Activated CD8-positive, alpha-beta memory T cell treated with anti-CD3 and anti-CD28 coated beads for 24 hours (primary cell): ENCODE measurements around the gene NRXN3.

Experiments used
- DNase-seq: peaks from one replicate; pipeline ENCODE4 v3.0.0-alpha.2; 2020

NRXN3 gene

GRCh38 chr14:79464468-79464867, 1294.3 kb downstream of the NRXN3 start:
- DNase-seq: no peak

- no peak for DNase-seq
These were observed 1295.5 kb downstream of the NRXN3 start for GRCh38 chr14:79465651-79466050.

DNA sequence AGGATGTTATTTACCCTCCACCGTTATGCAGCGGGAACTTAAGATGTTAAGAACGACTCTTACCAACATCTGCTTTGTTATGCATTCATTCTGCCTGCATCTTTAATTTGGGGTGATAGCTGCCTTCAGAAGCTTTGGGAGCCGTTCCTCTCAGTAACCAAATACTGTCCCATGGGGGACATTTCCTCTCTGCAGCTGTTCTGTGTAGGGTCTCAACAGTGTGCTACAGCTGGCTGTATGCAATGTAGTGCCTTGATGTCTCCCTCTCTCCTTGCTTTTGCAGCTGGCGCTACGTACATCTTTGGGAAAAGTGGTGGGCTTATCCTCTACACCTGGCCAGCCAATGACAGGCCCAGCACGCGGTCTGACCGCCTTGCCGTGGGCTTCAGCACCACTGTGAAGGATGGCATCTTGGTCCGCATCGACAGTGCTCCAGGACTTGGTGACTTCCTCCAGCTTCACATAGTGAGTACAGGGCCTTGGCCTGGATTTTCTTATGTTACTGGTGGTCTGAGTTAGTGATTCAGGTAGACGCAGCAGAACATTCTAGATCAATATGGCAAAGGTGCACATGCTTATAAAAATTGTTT, 1296.9 kb downstream of the NRXN3 start:
- no peak for DNase-seq

DNA sequence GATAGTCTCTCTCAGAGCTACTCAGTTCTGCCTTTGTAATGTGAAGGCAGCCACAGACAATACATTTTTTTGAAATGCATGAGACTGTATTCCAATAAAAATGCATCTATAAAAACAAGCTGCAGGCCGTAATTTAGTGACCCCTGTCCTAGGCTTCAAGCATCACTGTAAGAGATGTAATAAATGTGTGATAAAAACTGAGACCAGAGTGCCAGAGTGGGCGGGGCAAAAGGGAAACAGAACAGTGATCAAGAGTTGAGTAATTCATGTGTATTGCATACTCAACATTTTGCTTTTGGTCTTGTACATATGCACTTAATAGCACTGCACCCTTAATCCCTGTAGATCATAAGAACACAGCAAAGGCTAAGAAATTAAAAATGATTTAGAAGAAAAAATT, 1297.7 kb downstream of the NRXN3 start:
- no peak for DNase-seq

GRCh38 chr14:79468486-79468885, 1298.3 kb downstream of the NRXN3 start:
- DNase-seq: no peak

DNA sequence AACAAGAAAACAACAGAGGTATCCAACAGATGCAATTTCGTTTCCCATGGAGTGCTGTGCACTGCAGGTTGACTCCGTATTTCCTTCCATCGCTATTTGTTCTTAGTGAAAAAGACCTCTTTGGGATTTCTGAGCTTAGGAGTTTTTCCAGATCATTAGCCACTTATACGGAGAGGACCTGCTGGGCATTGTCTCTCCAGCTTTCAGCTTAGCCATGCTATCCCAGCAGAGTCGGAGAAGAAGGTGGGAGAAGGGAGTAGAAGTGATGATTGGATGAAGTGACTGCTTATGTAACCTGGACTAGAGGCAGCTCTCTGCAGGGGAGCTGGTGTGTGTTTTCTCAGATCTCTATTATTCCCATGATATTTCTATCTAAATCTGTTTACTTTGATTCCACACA, 1303.5 kb downstream of the NRXN3 start:
- DNase-seq: no peak

DNA sequence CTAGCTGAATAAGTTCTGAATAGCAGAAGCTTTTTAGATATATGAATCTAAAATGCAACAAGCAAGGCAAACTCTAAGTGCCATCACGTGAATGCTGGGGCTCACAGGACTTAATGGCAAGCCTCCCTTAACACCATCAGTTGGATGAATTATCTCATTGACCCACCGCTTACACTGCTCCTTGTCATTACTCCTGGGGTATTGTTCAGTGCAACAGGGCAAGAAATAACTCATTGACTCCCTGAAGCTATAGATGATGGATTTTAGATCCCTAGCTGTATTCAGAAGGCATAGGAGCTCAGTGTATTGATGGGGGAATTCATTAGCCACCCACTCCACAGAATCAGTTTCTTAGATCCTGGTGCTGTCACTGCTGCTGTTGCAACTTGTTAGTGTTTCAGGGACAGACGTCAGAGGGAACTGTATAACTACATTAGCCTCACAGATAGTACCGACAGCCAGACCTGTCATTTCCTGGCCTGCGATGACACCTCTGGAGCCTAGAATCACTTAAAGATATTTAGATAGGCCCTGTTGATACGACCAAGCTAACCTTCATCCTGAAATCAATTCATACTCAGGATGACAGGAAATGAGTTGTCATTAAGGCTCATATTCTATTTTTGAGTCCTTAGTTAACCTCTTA, 1305.8 kb downstream of the NRXN3 start:
- DNase-seq: no peak

DNA sequence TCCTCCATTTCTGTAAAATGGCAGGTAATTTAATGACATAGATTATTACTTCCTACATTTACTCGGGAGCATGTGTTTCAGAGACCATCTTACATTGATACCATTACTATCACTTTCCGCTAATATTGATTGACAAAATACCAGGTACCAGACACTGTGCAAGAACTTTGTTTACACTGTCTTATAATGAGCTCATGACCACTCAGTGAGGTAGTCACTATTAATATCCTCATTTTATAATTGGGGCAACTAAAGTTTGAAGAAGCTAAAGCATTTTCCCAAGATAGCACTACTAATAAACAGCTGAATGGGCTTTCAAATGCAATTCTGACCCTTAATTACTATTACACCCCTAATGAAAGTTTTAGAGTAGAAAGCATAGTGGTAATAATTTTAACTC, 1306.4 kb downstream of the NRXN3 start:
- DNase-seq: no peak

DNA sequence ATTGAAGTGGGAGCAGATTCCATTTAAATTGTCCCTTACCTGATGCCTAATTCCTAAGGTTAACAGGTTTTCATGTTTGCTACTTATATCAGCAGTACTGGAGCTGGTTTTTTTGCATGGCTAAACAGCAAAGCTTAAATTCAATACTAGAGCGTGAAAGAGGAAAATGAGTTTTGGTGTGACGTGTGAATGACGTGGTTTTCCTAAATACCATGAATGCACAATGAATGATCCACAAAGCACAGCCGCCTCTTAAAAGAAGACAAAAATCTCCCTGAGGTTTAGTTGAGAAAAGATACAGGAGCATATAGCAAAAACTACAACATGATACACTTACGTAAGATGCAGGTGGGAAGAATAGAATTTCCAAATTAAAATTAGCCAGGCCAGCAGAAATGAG, 1310.0 kb downstream of the NRXN3 start:
- DNase-seq: no peak

GRCh38 chr14:79482825-79483224, 1312.7 kb downstream of the NRXN3 start:
- DNase-seq: no peak

DNA sequence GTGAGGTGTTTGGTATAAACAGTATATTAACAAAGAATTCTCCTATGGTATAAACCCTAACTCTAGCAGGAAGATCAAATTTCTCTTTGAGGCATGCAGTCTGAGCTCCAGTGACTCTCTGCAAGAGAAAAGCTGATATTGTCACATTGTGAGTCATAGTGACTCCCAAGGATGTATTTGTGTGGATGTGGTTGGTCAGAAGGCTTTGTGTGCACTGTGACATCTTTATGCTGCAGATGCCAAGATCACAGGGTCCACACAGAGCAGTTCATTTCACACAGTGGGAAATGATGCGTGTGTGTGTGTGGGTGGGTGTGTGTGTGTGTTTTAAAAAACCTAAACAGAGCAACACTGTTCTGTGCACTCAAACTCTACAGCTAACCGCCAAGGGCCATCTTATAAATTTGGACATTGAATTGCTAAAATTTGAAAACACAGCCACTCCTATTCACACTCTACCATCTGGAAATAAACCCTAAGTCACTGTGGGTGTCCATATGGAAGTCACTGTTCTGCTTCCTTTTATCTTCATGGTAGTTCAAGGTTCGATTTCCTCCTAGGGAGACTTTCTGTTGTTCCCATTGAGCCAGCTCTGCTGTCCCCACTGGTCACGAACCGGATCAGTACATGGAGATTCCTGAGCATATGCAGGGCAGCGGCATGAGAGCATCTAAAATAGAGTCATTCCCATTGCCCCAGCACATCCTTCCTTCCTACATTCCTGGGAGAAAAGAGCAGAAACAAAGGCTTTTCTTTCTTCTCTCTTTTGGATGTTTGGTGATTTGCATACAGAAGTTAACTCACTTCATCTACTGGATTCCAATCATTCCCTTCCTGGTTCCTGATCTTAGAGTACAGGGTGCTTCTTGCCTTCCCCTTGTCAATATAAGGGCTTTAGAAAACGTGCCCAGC, 1313.6 kb downstream of the NRXN3 start:
- DNase-seq: no peak

DNA sequence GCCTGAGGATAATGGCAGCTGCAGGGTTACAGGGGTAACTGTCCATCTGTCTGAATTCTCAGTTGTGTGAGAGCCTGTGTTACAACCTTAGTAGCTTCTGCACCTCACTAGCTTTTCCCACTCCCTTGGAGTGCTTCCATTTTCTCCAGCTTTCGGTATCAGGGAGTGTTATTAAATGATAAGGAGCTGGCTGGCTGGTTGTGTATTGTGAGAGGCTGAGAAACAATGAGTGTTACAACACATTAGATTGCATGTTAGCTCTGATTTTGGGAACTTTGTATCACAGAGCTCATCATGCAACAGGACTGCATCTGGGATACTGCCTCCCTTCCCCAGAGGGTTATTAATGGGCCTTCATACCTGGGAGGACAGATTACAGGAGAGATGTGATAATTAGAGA, 1317.5 kb downstream of the NRXN3 start:
- no peak for DNase-seq

DNA sequence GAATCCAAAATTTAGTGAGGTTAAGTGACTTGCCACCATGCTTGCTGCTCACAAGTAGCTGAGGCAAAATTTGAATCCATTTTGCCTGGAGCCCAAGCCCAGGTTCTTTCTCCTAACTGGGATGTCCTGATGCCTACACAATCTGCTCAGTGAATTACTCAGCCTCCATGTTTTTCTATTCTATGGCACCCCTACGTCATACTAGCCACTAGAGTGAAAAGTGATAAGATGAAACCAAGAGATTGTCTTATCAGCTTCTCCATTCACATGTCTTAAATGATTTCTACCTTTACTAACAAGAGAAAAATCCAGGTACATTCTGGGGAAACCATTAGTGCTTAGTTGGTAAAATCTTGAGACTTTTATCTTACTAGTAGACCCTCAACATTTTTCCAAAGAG, 1321.0 kb downstream of the NRXN3 start:
- DNase-seq: no peak

DNA sequence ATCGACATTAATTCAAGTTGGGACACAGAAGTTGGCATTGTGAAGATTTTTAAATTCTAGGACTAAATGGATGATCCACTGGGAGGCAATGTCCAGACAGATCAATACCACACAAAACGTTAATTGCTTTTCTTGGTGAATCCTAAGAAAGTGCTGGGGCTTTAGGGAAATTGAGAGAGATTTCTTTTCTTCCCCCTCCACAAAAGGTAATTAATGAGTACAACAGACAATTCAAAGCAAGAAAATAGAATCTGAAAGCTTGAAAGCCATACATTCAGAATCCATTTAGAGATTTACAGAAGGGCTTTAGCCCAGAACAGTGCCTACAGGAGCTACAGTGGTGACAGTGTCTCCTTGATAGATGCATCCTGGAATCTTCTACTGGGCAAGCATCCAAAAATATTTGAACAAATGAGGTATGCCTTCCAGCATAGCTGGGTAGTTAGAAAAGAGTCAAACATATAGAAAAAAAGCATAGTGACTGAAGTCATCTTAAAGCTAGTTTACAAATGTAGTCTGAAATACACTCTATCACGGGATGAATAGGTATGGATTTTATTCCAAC, 1323.0 kb downstream of the NRXN3 start:
- no peak for DNase-seq

DNA sequence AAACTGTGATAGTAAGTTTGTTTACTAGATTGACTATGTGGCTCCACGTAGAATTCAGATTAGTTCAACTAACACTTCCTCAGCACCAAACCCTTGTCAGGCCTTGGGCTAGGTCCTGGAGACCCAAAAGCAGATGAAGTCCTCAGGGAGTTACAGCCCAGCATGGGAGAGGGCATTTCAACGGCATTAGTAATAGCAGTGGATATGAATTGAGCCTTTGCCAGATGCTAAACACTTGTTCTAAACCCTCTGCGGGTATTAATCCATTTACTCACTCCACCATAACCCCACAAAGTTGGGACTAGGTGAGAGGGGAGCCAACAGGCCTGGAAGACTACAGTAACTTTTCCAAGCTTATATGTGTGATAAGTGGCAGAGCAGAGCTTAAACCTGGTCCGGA, 1326.5 kb downstream of the NRXN3 start:
- no peak for DNase-seq

GRCh38 chr14:79500489-79500888, 1330.3 kb downstream of the NRXN3 start:
- DNase-seq: no peak

GRCh38 chr14:79502136-79502750, 1332.1 kb downstream of the NRXN3 start:
- no peak for DNase-seq

DNA sequence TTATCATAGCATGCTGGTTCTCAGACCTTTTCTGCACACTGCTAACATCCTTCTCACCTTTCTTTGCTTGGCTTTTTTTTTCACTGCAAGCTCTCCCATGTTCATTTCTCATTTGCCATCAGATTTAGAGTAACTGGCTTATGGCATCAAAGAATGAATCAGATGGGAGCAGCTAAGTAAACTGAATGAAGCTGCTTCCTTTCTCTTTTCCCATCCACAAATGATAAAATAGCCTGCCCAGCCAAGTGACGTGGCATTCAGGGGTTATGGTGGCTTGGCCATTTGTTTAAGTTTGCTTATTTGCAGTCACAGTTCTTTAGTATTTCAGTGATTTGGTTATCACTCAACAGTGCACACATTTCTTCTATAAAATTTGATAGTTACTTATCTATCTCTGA, 1332.6 kb downstream of the NRXN3 start:
- no peak for DNase-seq

DNA sequence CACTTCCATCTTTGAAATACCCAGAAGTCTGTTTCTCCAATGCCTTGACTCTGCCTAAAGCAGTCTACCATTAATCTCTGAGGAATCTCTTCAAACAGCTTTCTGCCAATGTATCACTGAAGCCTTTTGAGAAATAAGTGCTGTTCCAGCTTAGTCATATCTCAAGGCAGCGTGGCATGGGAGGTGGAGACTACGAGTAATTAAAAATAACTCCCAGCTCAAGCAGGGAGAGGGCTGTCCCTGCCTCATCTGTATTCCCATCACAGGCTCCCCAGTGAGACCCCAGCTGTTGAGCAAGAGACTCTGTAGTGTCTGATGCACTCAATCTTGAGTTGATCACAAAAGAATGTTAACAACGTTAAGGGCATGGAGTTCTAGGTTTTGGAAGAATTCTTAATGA, 1340.5 kb downstream of the NRXN3 start:
- no peak for DNase-seq

- no peak for DNase-seq
These were observed 1341.0 kb downstream of the NRXN3 start for GRCh38 chr14:79511146-79511545.

DNA sequence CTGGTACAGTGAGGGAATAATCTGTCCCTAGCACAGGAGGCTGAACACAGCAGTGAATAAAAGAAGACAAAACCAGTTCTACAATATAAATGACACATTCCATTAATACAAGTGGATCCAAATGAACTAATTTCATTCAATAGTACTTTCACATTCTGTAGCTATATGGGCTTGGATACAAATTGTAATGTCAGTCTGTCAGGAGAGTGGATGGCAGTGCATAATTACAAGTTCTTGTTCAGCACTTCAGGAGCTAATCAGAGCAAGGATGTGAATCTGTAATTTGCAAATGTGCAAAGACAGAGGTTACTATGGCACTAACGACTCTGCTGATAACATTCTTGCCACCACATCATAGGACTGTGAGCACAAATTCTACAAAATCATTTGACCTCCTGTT, 1343.3 kb downstream of the NRXN3 start:
- DNase-seq: no peak

DNA sequence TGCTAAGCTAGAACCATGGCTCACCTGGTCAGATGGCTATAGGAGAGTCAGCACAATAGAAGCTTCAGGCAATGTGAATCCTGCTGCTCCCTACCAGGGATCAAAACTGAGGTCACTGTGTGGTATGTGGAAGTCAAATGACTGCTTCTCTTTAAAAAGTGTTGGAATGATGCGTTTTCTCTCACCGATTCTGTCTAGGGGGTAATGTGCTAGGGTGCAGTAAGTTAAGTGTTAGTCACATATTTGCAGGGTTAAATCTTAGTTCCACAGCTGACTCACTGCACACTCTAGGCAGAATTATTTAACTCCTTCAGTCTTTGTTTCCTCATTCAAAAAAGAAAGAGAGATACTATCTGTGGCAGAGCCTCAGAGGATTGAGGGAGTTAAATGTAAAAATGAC, 1344.5 kb downstream of the NRXN3 start:
- DNase-seq: no peak

- DNase-seq: no peak
These were observed 1345.0 kb downstream of the NRXN3 start for GRCh38 chr14:79515158-79515557.
